Medulla oblongata (tissue), 1 donor: ENCODE measurements around the gene PFKP.

Experiments
- DNase-seq: peaks from one replicate; pipeline ENCODE4 v3.0.0-alpha.2; 2015; ENCODE audit errors: extremely low spot score

Gene PFKP

GRCh38 chr10:3067118-3067858 lies at the start of gene PFKP:
Gene PFKP (plus strand): TSS chr10:3067548. CDS start chr10:3067596, 48 bp downstream.
- DNase-seq: peak; percentile 39

GRCh38 chr10:3018247-3018646 lies 49.1 kb upstream of the PFKP start:
- no peak for DNase-seq

GRCh38 chr10:3020311-3020710 lies 47.0 kb upstream of the PFKP start:
- no peak for DNase-seq

- no peak for DNase-seq
Observed at GRCh38 chr10:3020881-3021280, 46.5 kb upstream of the PFKP start.

- DNase-seq: no peak
Observed at GRCh38 chr10:3022027-3022426, 45.3 kb upstream of the PFKP start.

- no peak for DNase-seq
Observed at GRCh38 chr10:3023892-3024291, 43.5 kb upstream of the PFKP start.

GRCh38 chr10:3025026-3025683 lies 42.2 kb upstream of the PFKP start:
- peak; percentile 51 for DNase-seq

GRCh38 chr10:3027866-3028265 lies 39.5 kb upstream of the PFKP start:
- no peak for DNase-seq

- DNase-seq: no peak
Observed at GRCh38 chr10:3028441-3028840, 38.9 kb upstream of the PFKP start.

GRCh38 chr10:3030765-3031164 lies 36.6 kb upstream of the PFKP start:
- no peak for DNase-seq

- DNase-seq: no peak
Observed at GRCh38 chr10:3031490-3031889, 35.9 kb upstream of the PFKP start.

GRCh38 chr10:3033925-3034324 lies 33.4 kb upstream of the PFKP start:
- no peak for DNase-seq

GRCh38 chr10:3034616-3035015 lies 32.7 kb upstream of the PFKP start:
- DNase-seq: peak; percentile 25

GRCh38 chr10:3036155-3037021 lies 31.0 kb upstream of the PFKP start:
- peak; percentile 70 for DNase-seq

GRCh38 chr10:3037182-3037581 lies 30.2 kb upstream of the PFKP start:
- DNase-seq: no peak

GRCh38 chr10:3040069-3040468 lies 27.3 kb upstream of the PFKP start:
- peak; percentile 57 for DNase-seq

- DNase-seq: peak; percentile 31
Observed at GRCh38 chr10:3042589-3042988, 24.8 kb upstream of the PFKP start.

- DNase-seq: peak; percentile 90
Observed at GRCh38 chr10:3043512-3044368, 23.6 kb upstream of the PFKP start.

GRCh38 chr10:3045471-3046209 lies 21.7 kb upstream of the PFKP start:
- peak; percentile 65 for DNase-seq

- DNase-seq: no peak
Observed at GRCh38 chr10:3046210-3046779, 21.1 kb upstream of the PFKP start.
